HL-60/S4 treated with phorbol 12-myristate 13-acetate at 8.2 ng/mL for 4 days and 3 days (cell line): Measurements from ENCODE around the gene PPP1R15B.
"Not testable (repeated sequence)": the region's sequence is repeated elsewhere in the genome, so short reads cannot be mapped to it uniquely, and the experiment has no call there.

Experiments
- in situ Hi-C: fragments of 300-500 bp; cut with MboI; formaldehyde crosslinking; loops from 2 replicates; pipeline ENCODE4 v1.15.0; 2022; ENCODE audit warnings: low sequenced_read_pairs

The PPP1R15B gene

DNA sequence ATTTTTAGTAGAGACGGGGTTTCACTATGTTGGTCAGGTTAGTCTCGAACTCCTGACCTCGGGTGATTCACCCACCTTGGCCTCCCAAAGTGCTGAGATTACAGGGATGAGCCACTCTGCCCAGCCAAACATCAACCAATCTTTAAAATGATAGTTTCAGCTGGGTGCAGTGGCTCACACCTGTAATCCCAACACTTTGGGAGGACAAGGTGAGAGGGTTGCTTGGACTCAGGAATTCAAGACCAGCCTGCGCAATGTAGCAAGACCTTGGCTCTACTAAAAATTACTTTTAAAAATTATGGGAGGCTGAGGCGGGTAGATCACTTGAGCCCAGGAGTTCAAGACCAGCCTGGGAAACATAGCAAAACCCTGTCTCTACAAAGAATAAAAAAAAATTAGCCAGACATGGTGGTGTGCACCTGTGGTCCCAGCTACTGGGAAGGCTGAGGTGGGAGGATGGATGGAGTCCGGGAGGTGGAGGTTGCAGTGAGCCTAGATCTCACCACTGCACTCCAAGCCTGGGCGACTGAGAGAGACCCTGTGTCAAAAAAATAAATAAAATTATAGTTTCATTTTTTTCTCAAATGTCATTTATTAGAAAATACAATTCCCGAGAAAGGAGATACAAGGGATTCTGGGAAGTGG is 10.6 kb upstream of the PPP1R15B start:
- in situ Hi-C loops = not testable (repeated sequence)

DNA sequence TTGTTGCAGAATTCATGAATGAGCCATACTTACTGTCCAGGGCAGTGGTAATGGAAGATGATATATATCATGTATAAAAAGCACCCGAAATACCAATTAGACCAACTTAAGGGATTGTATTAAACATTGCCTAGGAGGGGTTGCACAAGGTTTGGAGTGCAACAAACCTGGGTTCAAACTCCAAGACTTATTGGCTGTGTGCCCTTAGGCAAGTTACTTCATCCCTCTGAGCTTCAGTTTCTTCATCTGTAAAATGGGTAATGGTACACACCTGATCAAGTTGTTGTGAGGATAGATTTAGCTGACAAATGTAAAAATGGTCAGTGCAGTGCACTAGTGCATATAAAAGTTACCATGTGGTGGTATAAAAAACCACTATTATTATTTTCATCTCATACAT is 9.8 kb upstream of the PPP1R15B start:
- in situ Hi-C loops = no loop called here

DNA sequence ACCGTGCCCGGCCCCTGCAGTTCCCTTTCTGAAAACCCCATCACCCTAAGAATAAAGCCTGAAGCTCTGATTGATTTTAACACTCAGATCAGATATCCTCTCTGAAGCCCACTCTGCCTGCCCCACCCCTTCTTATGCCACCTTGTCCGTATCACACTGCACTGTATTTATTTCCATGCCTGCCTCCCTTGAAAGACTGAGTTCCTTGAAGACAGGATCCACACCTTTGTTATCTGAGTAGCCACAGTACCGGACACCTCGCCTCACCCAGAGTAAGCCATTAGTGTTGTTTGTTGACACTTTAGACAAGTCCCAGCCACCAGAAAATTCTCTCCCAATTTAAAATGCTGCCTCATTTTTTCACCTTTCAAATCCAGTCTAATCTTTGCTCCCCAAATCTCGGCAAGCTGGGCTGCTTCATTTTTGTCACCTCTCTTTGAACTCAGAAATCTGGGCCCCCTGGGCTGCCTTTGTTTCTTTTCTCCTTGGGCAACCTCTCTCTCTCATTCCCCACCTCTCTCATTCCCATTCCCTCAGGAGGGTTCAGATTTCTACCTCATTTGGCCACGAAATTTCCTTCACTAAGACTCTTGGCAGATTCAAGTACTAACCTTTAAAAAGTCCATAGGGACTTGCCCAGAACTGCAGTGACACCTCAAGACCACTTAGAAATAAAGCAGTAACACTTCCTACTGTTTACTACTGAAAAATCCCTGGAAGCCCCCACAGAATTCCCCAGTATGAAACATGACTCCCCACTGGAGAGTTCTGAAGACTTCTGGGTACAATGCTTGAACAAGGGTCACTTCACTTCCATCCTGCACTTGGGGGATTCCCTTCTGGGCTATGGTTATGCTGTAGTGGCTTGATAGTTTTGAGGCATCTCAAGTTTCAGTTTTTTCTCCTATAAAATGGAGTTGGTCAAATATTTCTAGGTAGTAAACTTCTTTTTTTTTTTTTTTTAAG is 8.7 kb upstream of the PPP1R15B start:
- in situ Hi-C loops = no loop called here

- in situ Hi-C loops = no loop called here
Observed at GRCh38 chr1:204419064-204419403, 7.4 kb upstream of the PPP1R15B start.

GRCh38 chr1:204418174-204419063 is 6.8 kb upstream of the PPP1R15B start:
- in situ Hi-C loops = no loop called here

DNA sequence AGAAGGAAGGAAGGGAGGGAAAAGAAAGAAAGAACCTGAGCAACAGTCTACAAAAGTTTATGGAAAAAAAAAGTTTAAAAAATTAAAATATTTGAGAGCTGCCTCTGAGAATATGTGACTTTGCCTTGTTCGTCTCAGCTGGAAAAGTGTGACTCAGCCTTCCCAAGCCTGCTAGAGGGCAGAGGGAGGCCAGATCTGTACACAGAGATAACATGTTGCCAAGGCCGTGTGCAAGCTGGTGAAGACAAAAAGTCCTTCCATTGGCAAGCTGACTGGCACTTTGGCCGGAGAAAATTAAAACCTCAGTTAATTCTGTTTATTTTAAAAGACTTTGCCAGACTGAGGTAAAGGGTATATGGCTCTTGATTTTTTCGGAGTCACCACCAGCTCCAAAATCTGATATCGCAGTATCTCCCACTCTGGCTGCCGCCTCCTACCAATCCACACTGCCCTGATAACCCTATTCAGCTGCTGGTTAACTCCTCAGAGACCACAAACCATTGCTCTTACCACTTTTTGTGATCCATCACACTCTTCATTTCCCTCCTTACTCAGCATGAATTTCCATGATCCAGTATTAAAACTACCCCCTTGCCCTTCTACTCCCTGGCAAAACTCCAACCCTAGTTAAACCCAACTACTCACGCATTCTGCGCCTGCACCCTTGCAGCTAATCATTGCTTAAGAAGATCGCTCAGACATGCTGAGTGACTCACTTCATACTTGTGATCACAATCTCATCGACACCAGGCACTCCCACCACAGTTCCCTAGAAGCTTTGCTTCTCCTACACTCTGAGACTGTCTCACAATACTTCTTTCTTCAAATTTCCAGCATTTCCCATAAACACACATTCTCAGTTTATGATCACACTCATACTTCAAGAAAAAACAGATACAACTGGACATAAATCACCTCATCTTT is 5.7 kb upstream of the PPP1R15B start:
- in situ Hi-C loops = no loop called here

GRCh38 chr1:204416589-204417073 is 5.0 kb upstream of the PPP1R15B start:
- in situ Hi-C loops = no loop called here

DNA sequence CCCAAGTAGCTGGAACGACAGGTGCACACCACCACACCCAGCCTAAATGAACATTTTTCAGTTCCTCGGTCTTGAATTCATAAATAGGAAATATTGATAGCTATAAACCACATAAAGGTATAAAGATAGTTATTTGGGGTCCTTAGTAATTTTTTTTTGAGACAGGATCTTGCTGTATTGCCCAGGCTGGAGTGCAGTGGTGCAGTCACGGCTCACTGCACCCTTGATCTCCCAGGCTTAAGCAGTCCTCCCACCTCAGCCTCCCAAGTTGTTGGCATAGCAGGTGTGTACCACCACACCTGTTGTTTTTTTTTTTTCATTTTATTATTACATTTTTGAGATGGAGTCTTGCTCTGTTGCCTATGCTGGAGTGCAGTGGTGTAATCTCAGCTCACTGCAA is 3.7 kb upstream of the PPP1R15B start:
- in situ Hi-C loops = no loop called here

- in situ Hi-C loops = no loop called here
Observed at GRCh38 chr1:204414016-204414415, 2.4 kb upstream of the PPP1R15B start.

DNA sequence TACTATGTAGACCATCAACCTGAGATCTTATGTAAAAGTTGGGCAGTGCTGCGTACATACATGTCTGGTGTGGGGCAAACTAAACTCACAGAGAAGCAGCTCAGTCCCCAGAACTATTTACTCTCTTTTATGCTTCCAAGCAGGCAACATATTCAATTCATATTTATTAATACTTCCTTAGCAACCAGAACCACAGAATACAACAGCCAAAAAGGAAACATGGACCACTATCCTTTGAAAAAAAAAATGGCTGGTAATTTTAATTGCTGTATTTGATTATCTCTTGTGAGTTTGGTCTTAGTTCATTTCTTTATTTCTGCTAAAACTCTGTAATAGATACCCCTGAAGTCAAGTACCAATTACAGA is 1.5 kb upstream of the PPP1R15B start:
- in situ Hi-C loops = no loop called here

DNA sequence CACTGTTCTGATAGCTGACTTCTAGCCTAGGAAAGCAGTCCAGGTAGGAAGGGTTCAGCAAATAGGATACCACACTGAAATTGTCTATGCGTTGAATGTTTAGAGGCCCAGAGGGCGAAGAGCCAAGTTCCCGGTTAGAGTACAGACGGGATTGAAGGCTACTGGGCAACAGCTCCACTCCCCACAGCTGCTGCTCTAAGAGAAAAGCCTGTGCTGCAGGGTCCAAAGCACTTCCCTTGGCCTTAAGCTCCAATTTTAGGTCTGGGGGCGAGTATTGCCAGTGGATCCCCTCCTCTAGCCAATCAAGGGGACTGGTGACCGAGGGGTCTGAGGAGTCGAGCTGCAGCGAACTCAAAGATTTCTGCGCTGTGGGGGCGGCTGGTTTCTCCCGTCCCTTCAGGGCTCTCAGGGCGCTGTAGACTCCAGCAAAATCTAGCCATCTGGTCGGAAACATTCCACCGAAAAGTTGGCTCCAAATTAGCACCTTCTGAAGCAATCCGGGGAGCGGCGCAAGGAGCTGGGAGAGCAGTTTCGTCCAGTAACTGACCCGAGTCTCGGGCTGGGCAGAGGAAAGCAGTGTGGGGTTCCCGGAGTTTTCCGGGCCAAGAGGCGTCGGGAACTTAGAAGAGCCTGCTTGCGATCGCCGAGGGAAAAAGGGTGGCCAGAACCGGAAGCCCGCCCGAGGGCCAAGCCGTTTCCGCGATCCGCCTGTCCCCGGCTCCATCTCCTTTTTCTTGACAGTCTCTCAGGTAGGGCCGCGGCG is 748 bp downstream of the PPP1R15B start:
- in situ Hi-C loops = no loop called here

DNA sequence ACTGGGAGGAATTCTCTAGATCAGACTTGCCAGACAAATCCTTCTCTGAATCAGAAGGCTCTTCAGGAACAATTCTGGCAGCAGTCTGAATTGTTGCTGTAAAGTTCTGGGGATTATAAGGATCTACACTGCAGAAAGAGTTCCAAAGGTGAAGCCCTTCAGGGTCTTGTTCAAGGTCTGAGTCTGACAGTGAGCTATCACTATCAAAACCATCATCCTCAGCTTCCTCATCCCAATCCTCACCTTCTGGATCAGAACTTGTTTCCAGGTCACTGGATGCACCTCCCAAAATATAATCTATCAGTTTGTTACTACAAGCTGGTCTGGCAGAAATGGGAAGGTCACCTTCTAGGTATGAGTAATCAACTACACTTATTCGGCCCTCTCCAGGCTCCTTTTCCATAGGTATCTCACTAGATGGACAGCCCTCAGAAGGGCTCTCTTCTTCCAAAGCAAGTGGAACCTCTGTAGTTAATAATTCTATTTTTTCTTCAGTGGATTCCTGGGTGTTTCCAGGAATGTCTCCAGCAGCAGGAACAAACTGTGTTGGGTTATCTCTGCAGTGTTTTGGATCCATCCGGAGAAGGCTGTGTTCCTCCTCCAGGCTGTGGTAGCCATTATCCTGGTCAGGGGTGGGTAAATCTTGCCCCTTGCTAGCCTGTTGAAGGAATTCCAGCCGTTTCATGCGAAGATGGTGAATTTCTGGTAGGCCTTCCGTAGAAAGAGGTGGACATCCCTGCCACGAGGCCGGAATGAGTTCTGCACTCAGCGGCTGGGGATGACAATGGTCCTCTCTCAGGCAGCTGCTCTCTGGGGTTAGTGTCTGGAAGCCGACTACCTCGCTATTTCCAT is 1.6 kb downstream of the PPP1R15B start:
- in situ Hi-C loops = no loop called here

- in situ Hi-C loops = no loop called here
Observed at GRCh38 chr1:204409123-204409522, 2.5 kb downstream of the PPP1R15B start.

DNA sequence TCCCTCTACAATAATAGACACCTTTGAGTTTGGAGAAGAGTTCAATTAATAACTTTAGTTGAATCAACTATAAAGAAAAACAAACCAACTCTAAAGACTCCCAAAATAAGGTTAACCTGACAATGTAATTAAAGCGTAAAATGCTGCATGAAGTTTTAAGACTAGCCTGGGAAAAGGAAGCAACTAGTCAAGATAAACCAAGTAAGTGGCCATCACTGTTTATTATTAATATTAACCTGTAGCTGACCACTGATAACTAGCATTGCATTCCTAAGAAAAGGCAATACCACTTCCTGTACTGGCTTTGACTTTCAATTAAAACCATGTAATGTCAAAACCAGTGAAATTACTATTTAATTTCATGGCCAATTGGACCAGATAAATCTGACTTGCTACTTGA is 3.0 kb downstream of the PPP1R15B start:
- in situ Hi-C loops = no loop called here

GRCh38 chr1:204408074-204408507 is 3.5 kb downstream of the PPP1R15B start:
- in situ Hi-C loops = no loop called here

DNA sequence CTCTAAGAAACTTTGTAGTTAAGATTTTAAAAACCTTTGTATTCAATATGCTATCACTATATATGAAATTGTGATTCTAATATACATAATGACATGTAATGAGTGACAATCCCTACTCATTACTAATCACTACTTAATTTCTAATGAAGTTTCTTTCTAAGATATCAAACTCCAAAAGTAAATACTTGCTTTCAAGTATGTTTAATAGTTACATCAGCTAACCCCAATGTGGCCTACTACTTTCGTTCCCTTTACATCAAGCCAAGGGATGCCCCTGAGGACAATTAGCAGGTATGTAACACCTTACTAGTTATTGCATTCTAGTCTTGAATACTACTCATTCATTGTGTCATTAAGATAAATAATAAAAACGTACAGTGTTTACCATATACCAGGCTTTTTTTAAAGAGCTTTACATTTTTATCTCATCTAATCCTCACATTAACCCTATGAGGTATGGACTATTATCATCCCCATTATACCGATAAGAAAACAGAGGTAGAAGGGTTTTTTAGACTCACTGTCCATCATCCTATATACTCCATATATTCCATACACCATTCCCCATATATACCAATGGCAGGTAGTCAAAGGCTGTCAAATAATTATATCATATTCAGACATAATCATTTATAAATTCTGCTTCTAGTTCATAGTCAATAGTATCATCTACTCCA is 4.2 kb downstream of the PPP1R15B start:
- in situ Hi-C loops = no loop called here

GRCh38 chr1:204406621-204407020 is 5.0 kb downstream of the PPP1R15B start:
- in situ Hi-C loops = no loop called here

DNA sequence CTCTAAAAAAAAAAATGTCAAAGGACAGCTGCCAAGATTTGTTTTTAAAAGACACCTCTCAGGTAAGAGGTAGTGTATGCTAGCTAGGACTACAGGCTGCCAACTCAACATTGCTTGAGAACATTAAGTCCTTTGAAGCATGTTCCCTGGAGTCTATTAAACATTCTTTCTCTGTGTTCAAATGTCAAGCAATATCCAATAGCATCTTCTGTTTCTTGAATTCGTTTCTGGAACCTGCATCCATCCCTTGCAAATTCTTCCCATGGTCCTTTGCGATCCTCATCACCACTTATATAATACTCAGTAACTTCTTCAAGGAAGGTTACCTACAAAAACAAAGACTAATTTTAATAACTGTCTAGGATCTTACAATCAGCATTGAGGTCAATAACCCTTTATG is 5.6 kb downstream of the PPP1R15B start:
- in situ Hi-C loops = no loop called here
